CD4-positive, alpha-beta T cell treated with Interleukin-2 at 100 ng/mL for 4 hours (primary cell): ENCODE results near the gene RXRB.
A peak's percentile ranks its signal among the peaks of the same experiment; 100 is the strongest.

Experiments
- DNase-seq: peaks from one replicate; pipeline ENCODE4 v3.0.0-alpha.2; 2020; ENCODE audit warnings: low spot score

The RXRB gene

GRCh38 chr6:33197431-33198048 lies 2.9 kb downstream of the RXRB start:
- peak; percentile 63 for DNase-seq

GRCh38 chr6:33195304-33196165 lies 4.9 kb downstream of the RXRB start:
- no peak for DNase-seq

GRCh38 chr6:33194431-33194979 lies 6.0 kb downstream of the RXRB start:
- no peak for DNase-seq

- no peak for DNase-seq
These were observed 6.8 kb downstream of the RXRB start for GRCh38 chr6:33193619-33194018.

GRCh38 chr6:33192671-33193602 lies 7.5 kb downstream of the RXRB start:
- DNase-seq: no peak

GRCh38 chr6:33192105-33192646 lies 8.3 kb downstream of the RXRB start, which contains the start of gene COL11A2:
Gene COL11A2 (minus strand): TSS chr6:33192467. CDS start chr6:33192240, 227 bp downstream.
- DNase-seq: no peak

GRCh38 chr6:33191383-33192104 lies 8.9 kb downstream of the RXRB start:
- no peak for DNase-seq

GRCh38 chr6:33190504-33191107 lies 9.9 kb downstream of the RXRB start:
- DNase-seq: no peak

- no peak for DNase-seq
These were observed 10.6 kb downstream of the RXRB start for GRCh38 chr6:33189625-33190448.

- DNase-seq: no peak
These were observed 11.3 kb downstream of the RXRB start for GRCh38 chr6:33189164-33189563.

GRCh38 chr6:33187809-33188208 lies 12.7 kb downstream of the RXRB start:
- DNase-seq: no peak

- DNase-seq: no peak
These were observed 14.7 kb downstream of the RXRB start for GRCh38 chr6:33185654-33186187.

- no peak for DNase-seq
These were observed 15.3 kb downstream of the RXRB start for GRCh38 chr6:33185190-33185589.

- no peak for DNase-seq
These were observed 17.3 kb downstream of the RXRB start for GRCh38 chr6:33183071-33183683.

- DNase-seq: no peak
These were observed 19.3 kb downstream of the RXRB start for GRCh38 chr6:33181141-33181540.

- no peak for DNase-seq
These were observed 21.6 kb downstream of the RXRB start for GRCh38 chr6:33178755-33179475.

- no peak for DNase-seq
These were observed 22.7 kb downstream of the RXRB start for GRCh38 chr6:33177552-33178446.
